SK-N-SH (cell line): ENCODE results near the gene POLR2B. TPM values are rescaled to one million over a fixed set of nuclear protein-coding genes. Genes with fewer than 3 reads are reported as not detected.
"Not testable (repeated sequence)": the region's sequence is repeated elsewhere in the genome, so short reads cannot be mapped to it uniquely, and the experiment has no call there.

Experiments
- CTCF ChIA-PET: fragments of 300-600, 350-600 bp; formaldehyde crosslinking; extraction: SDS; loops from one replicate; lab custom pipeline; 2021; lab: Yijun Ruan, JAX
- POLR2A ChIA-PET: fragments of 350-600 bp; sonication (Branson Sonifier 250); formaldehyde crosslinking; extraction: SDS; loops from one replicate; lab custom pipeline; 2020; ENCODE audit warnings: antibody characterized with exemption, inconsistent platforms; lab: Yijun Ruan, JAX
- DNase-seq: peaks from one replicate; pipeline ENCODE4 v3.0.0; 2012
- H2AFZ ChIP-seq: fragments of 200-600 bp; sonication (generic); 2 replicates; pipeline ENCODE4 v1.8.1; 2016; ENCODE audit warnings: antibody characterized with exemption, mild to moderate bottlenecking, low read depth
- H3F3A ChIP-seq: fragments of 200-600 bp; sonication (generic); replicated peaks from 2 replicates; pipeline ENCODE3; 2016; ENCODE audit warnings: antibody characterized with exemption, mild to moderate bottlenecking; ENCODE audit not compliant: insufficient read depth
- H3K27ac ChIP-seq, 2 experiments: fragments of 200-500 bp in 1 of 2; fragments of 200-600 bp in 1 of 2; sonication (Bioruptor generic) in 1 of 2; sonication (generic), shearing (Covaris generic) in 1 of 2; 2 replicates each; pipeline versions ENCODE4 v1.5.1 to v1.6.1; 2014 to 2016; ENCODE audit warnings: low read depth in 2 of 2, inconsistent platforms in 1 of 2, low read length in 1 of 2, mild to moderate bottlenecking in 1 of 2, mixed read lengths in 1 of 2
- H3K27me3 ChIP-seq: fragments of 200-600 bp; sonication (generic), shearing (Covaris generic); 2 replicates; pipeline ENCODE4 v1.6.1; 2016; ENCODE audit warnings: mixed run types; ENCODE audit not compliant: insufficient read depth
- H3K36me3 ChIP-seq, 2 experiments: fragments of 200-500 bp in 1 of 2; fragments of 200-600 bp in 1 of 2; sonication (Bioruptor generic) in 1 of 2; sonication (generic) in 1 of 2; replicated peaks in 1 of 2; 2 replicates each; pipeline versions ENCODE3 to v1.5.1; 2014 to 2016; ENCODE audit warnings: low read length in 1 of 2, mild to moderate bottlenecking in 1 of 2; ENCODE audit not compliant: insufficient read depth in 2 of 2, control insufficient read depth in 1 of 2
- H3K4me1 ChIP-seq, 2 experiments: fragments of 200-500 bp in 1 of 2; fragments of 200-600 bp in 1 of 2; sonication (Bioruptor generic) in 1 of 2; sonication (generic), shearing (Covaris generic) in 1 of 2; 2 replicates each; pipeline versions ENCODE4 v1.5.1 to v1.6.1; 2014 to 2016; ENCODE audit warnings: low read depth in 1 of 2, low read length in 1 of 2, mixed run types in 1 of 2; ENCODE audit not compliant: insufficient read depth in 2 of 2, control insufficient read depth in 1 of 2
- H3K4me2 ChIP-seq: fragments of 200-600 bp; sonication (generic), shearing (Covaris generic); 2 replicates; pipeline ENCODE4 v1.6.1; 2017; ENCODE audit warnings: mixed run types
- H3K4me3 ChIP-seq, 2 experiments: fragments of 200-500 bp in 1 of 2; fragments of 200-600 bp in 1 of 2; sonication (Bioruptor generic) in 1 of 2; sonication (generic), shearing (Covaris generic) in 1 of 2; 2 replicates each; pipeline versions ENCODE4 v1.5.1 to v1.8.1; 2014 to 2016; ENCODE audit warnings: low read depth in 2 of 2, inconsistent platforms in 1 of 2, low read length in 1 of 2, mild to moderate bottlenecking in 1 of 2, mixed read lengths in 1 of 2, moderate library complexity in 1 of 2
- H3K79me2 ChIP-seq: fragments of 200-600 bp; sonication (generic); 2 replicates; pipeline ENCODE4 v1.8.1; 2017; ENCODE audit warnings: mild to moderate bottlenecking; ENCODE audit not compliant: insufficient read depth
- H3K9ac ChIP-seq: fragments of 200-600 bp; sonication (generic); 2 replicates; pipeline ENCODE4 v1.6.1; 2017; ENCODE audit warnings: mixed run types
- H3K9me2 ChIP-seq: fragments of 200-600 bp; sonication (generic); 2 replicates; pipeline ENCODE4 v1.6.1; 2017; ENCODE audit warnings: mixed run types
- H3K9me3 ChIP-seq: fragments of 200-600 bp; sonication (generic); 2 replicates; pipeline ENCODE4 v1.6.1; 2017; ENCODE audit warnings: mixed run types, mild to moderate bottlenecking, moderate library complexity
- H4K20me1 ChIP-seq: fragments of 200-600 bp; sonication (generic); 2 replicates; pipeline ENCODE4 v1.6.1; 2017; ENCODE audit warnings: mild to moderate bottlenecking, mixed run types; ENCODE audit not compliant: insufficient read depth
- CHD2 ChIP-seq: fragments of 150-350 bp; IDR thresholded peaks from 2 replicates; pipeline ENCODE4 v1.6.1; 2018; ENCODE audit warnings: low read length; ENCODE audit not compliant: partially characterized antibody
- FOSL2 ChIP-seq: IDR thresholded peaks from 2 replicates; pipeline ENCODE4 v1.4.0; 2012; ENCODE audit warnings: low read depth, mild to moderate bottlenecking, moderate library complexity, borderline replicate concordance
- GABPA ChIP-seq: IDR thresholded peaks from 2 replicates; pipeline ENCODE4 v1.4.0; 2012; ENCODE audit warnings: low read depth, mild to moderate bottlenecking
- JUND ChIP-seq: IDR thresholded peaks from 2 replicates; pipeline ENCODE4 v1.4.0; 2012
- NFIC ChIP-seq: IDR thresholded peaks from 2 replicates; pipeline ENCODE4 v1.4.0; 2012; ENCODE audit warnings: borderline replicate concordance
- RCOR1 ChIP-seq: fragments of 150-350 bp; IDR thresholded peaks from 2 replicates; pipeline ENCODE4 v1.6.1; 2017; ENCODE audit warnings: antibody characterized with exemption, low read length
- TAF1 ChIP-seq: IDR thresholded peaks from 2 replicates; pipeline ENCODE4 v1.6.1; 2012; ENCODE audit warnings: low read depth, mild to moderate bottlenecking, low read length, moderate library complexity, borderline replicate concordance
- USF1 ChIP-seq: IDR thresholded peaks from 2 replicates; pipeline ENCODE4 v1.4.0; 2012; ENCODE audit warnings: low read depth, borderline replicate concordance
- USF2 ChIP-seq: fragments of 150-350 bp; IDR thresholded peaks from 2 replicates; pipeline ENCODE4 v1.6.1; 2017; ENCODE audit warnings: antibody characterized with exemption, low read length, low read depth, borderline replicate concordance
- YY1 ChIP-seq: IDR thresholded peaks from 2 replicates; pipeline ENCODE4 v1.4.0; 2012; ENCODE audit warnings: low read depth, mild to moderate bottlenecking
- ZBTB33 ChIP-seq: IDR thresholded peaks from 2 replicates; pipeline ENCODE4 v1.4.0; 2012; ENCODE audit warnings: low read depth, borderline replicate concordance
- WGBS: methylation state at CpG from one replicate; pipeline ENCODE4 v1.1.6; 2017; ENCODE audit warnings: low lambda C conversion rate; 5-methylcytosine and 5-hydroxymethylcytosine counted together
- polyA plus RNA-seq, 3 experiments: library from polyadenylated mRNA; depleted of rRNA; stranded (reverse); fragments of >200 nt; gene quantifications; 2 replicates each; pipeline ENCODE4 v1.2.3, GENCODE V29; 2012
- TF ChIP-seq, protein P1 (sequence below): IDR thresholded peaks from 2 replicates; pipeline ENCODE4 v1.4.0; 2012; ENCODE audit warnings: low read depth

Gene POLR2B
- polyA plus RNA-seq, 1 of the 3 experiments (the other 2 are of a cell fraction), result 58.5 TPM

DNA sequence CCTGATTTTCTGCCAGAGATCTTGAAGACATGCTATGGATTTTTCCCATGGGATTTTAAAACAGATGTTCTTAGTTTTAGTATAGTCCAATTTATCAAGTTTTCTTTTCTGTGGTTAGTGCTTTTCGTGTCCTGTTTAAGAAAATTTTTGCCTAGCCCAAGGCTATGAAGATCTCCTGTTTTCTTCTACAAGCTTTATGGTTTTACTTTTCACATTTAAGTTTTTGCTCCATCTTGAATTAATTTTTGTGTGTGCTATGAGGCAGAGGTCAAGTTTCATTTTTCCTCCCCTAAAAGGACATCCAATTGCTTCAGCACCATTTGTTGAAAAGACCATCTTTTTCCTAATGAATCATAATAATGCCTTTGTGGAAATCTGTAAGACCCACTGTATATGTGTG is 65.6 kb downstream of the POLR2B start (continued):
- no peak for TF ChIP-seq CHD2

- DNase-seq, result no peak
- Histone ChIP-seq H3F3A (peaks cover 21% of the 10 kb centered on the region), H3K9ac (no peak overlapping the region), H3K9me3 (no peaks in the 10 kb centered on the region), H3K4me3 (no peak overlapping the region), H3K27ac (peak overlapping the region in 1 of 2 experiments; percentile 75; a peak in 2 of 4 replicates), H3K4me1 (peaks cover 3 to 15% of the 10 kb centered on the region in 2 experiments; a peak in 3 of 4 replicates), H2AFZ (no peak overlapping the region; the same call in 1 of the 2 replicates), H3K9me2 (no peaks in the 10 kb centered on the region), H3K79me2 (no peaks in the 10 kb centered on the region), H3K36me3 (no peaks in the 10 kb centered on the region), H4K20me1 (no peaks in the 10 kb centered on the region), H3K4me2 (no peak overlapping the region), H3K27me3 (no peaks in the 10 kb centered on the region)
- ChIA-PET POLR2A (no interaction called here), CTCF (no interaction called here)
- 56% methylated on average over 1 of the region's 1 CpG for WGBS
- TF ChIP-seq, protein P1, sequence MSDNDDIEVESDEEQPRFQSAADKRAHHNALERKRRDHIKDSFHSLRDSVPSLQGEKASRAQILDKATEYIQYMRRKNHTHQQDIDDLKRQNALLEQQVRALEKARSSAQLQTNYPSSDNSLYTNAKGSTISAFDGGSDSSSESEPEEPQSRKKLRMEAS, result no peak
- TF ChIP-seq YY1 (no peak), GABPA (no peak), ZBTB33 (no peak), RCOR1 (no peak), CHD2 (no peak), FOSL2 (no peak), JUND (no peak), NFIC (no peak), USF2 (no peak), TAF1 (no peak), USF1 (no peak)
These were observed 66.3 kb downstream of the POLR2B start for GRCh38 chr4:57044996-57045395.

DNA sequence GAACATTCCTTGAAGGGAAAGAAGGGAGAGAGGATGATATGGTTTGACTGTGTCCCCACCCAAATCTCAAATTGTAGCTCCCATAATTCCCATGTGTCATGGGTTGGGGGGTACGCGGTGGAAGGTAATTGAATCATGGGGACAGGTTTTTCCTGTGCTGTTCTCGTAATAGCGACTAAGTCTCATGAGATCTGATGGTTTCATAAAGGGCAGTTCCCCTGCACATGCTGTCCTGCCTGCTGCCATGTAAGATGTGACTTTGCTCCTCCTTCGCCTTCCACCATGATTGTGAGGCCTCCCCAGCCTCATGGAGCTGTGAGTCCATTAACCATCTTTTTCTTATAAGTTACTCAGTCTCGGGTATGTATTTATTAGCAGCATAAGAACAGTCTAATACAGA is 68.3 kb downstream of the POLR2B start:
- H3K36me3 ChIP-seq, POLR2A ChIA-PET, H3K4me3 ChIP-seq, H3K79me2 ChIP-seq, H4K20me1 ChIP-seq, H3K9me2 ChIP-seq, DNase-seq, H3K9ac ChIP-seq, H3K27me3 ChIP-seq, H3K27ac ChIP-seq, H3K9me3 ChIP-seq, H2AFZ ChIP-seq, H3K4me2 ChIP-seq: not testable (repeated sequence)
- H3K4me1 ChIP-seq, result peaks cover 0 to 15% of the 10 kb centered on the region in 2 experiments; a peak in 2 of 4 replicates
- CTCF ChIA-PET, result interaction anchor here (1.4 to 2.2 kb wide), 3 partner anchors 9 to 117 kb away, joined by 4 to 11 read pairs (median 7); no protein-coding TSS in a partner anchor
- 82% methylated on average over 6 of the region's 6 CpGs for WGBS
- H3F3A ChIP-seq, result peaks cover 17% of the 10 kb centered on the region
